Epithelial cell of esophagus (primary cell): ENCODE measurements around the gene HMHB1.

Source experiments
- DNase-seq: peaks from one replicate; pipeline ENCODE4 v3.0.0; 2010; ENCODE audit warnings: low read depth
- H3K4me3 ChIP-seq: 2 replicates; pipeline ENCODE4 v1.5.1; 2011; ENCODE audit warnings: mild to moderate bottlenecking, low read length, control low read depth
- CTCF ChIP-seq: IDR thresholded peaks from 2 replicates; pipeline ENCODE4 v1.5.1; 2011; ENCODE audit warnings: low read depth, mild to moderate bottlenecking, low read length, control low read depth, inconsistent platforms; ENCODE audit not compliant: insufficient read depth; ENCODE audit errors: missing control alignments

Gene HMHB1

GRCh38 chr5:143771602-143772001 is 40.4 kb upstream of the HMHB1 start:
- no peak for TF ChIP-seq CTCF
- DNase-seq = no peak
- no peak overlapping the region for H3K4me3 ChIP-seq

- no peak overlapping the region for H3K4me3 ChIP-seq
- no peak for DNase-seq
- no peak for TF ChIP-seq CTCF
These were observed 39.3 kb upstream of the HMHB1 start for GRCh38 chr5:143772621-143773020.

GRCh38 chr5:143775258-143775657 is 36.7 kb upstream of the HMHB1 start:
- peak; percentile 58 for DNase-seq

GRCh38 chr5:143776951-143777350 is 35.0 kb upstream of the HMHB1 start:
- H3K4me3 ChIP-seq = no peak overlapping the region
- no peak for TF ChIP-seq CTCF
- no peak for DNase-seq

More at GRCh38 chr5:143775258-143775657, 36.7 kb upstream of the HMHB1 start:
- TF ChIP-seq CTCF = no peak
- no peak overlapping the region for H3K4me3 ChIP-seq

- H3K4me3 ChIP-seq = no peak overlapping the region
- no peak for DNase-seq
- no peak for TF ChIP-seq CTCF
These were observed 32.5 kb upstream of the HMHB1 start for GRCh38 chr5:143779506-143779905.

GRCh38 chr5:143781993-143782520 is 29.9 kb upstream of the HMHB1 start:
- no peak overlapping the region for H3K4me3 ChIP-seq
- no peak for DNase-seq
- TF ChIP-seq CTCF = no peak

- TF ChIP-seq CTCF = no peak
- DNase-seq = no peak
- H3K4me3 ChIP-seq = no peak overlapping the region
These were observed 29.2 kb upstream of the HMHB1 start for GRCh38 chr5:143782588-143783386.
